ENCODE measurements around the gene ZNF41. TPM values are rescaled to one million over a fixed set of nuclear protein-coding genes. Genes with fewer than 3 reads are reported as not detected.

Gene ZNF41
- polyA plus RNA-seq, 1 of the 3 experiments (the other 2 are of a cell fraction), result 2.7 TPM

- TF ChIP-seq REST (IDR thresholded peaks at IDR 0.05; ENCODE audit: low read depth, low read length) (no peak), RFX5 (IDR thresholded peaks at IDR 0.05; ENCODE audit: low read length) (no peak), YY1 (IDR thresholded peaks at IDR 0.05; ENCODE audit: low read depth) (no peak), USF1 (IDR thresholded peaks at IDR 0.05; ENCODE audit: borderline replicate concordance, low read depth) (no peak), NFIC (IDR thresholded peaks at IDR 0.05; ENCODE audit: borderline replicate concordance) (no peak), FOXM1 (IDR thresholded peaks at IDR 0.05; ENCODE audit: low read depth) (no peak), SMC3 (IDR thresholded peaks at IDR 0.05; ENCODE audit: low read depth, low read length) (no peak), MAX (IDR thresholded peaks at IDR 0.05; ENCODE audit: low read depth) (no peak), CTCF (IDR thresholded peaks at IDR 0.05) (no peak), RAD21 (IDR thresholded peaks at IDR 0.05; ENCODE audit: low read length) (no peak)
Observed at GRCh38 chrX:47481160-47481559, 1.9 kb downstream of the ZNF41 start (continued).

GRCh38 chrX:47480576-47480975 lies 2.4 kb downstream of the ZNF41 start:
- CTCF ChIA-PET, result interaction anchor here (0.7 kb wide), 1 partner anchor 24 kb away, joined by 3 read pairs; no protein-coding TSS in a partner anchor
- no peaks in the 10 kb centered on the region for H4K20me1 ChIP-seq (ENCODE audit: insufficient read depth)

More at GRCh38 chrX:47480576-47480975, 2.4 kb downstream of the ZNF41 start:
- no peak overlapping the region for H3K9ac ChIP-seq
- no peaks in the 10 kb centered on the region; a peak in 1 of 4 replicates for H3K4me1 ChIP-seq (ENCODE audit: control insufficient read depth in 1 of 2, insufficient read depth in 2 of 2, low read depth in 1 of 2, low read length in 1 of 2)
- H3F3A ChIP-seq (replicated peaks; ENCODE audit: insufficient read depth), result no peaks in the 10 kb centered on the region
- H3K27me3 ChIP-seq (ENCODE audit: insufficient read depth), result no peaks in the 10 kb centered on the region; the same call in 1 of the 2 replicates
- TF ChIP-seq RFX5 (IDR thresholded peaks at IDR 0.05; ENCODE audit: low read length) (0 out of 2 replicates have a peak, but pooled peaks have one; percentile 33), USF1 (IDR thresholded peaks at IDR 0.05; ENCODE audit: borderline replicate concordance, low read depth) (no peak)
- POLR2A ChIA-PET, result no interaction called here
- no peak overlapping the region for H3K4me3 ChIP-seq (ENCODE audit: low read depth in 2 of 2, low read length in 1 of 2)
- H3K9me2 ChIP-seq, result no peaks in the 10 kb centered on the region
- peaks cover 47% of the 10 kb centered on the region; the same call in 1 of the 2 replicates for H3K79me2 ChIP-seq (ENCODE audit: insufficient read depth)
- no peak for DNase-seq
- H2AFZ ChIP-seq (ENCODE audit: low read depth), result no peak overlapping the region
- no peak overlapping the region for H3K4me2 ChIP-seq
- no peaks in the 10 kb centered on the region for H3K9me3 ChIP-seq
- WGBS (ENCODE audit: low lambda C conversion rate), result 26% methylated on average over 2 of the region's 2 CpGs
- H3K27ac ChIP-seq (ENCODE audit: low read depth in 2 of 2, low read length in 1 of 2), result no peak overlapping the region
- H3K36me3 ChIP-seq (replicated peaks in 1 of 2; ENCODE audit: control insufficient read depth in 1 of 2, insufficient read depth in 2 of 2, low read length in 1 of 2), result peaks cover 0 to 5% of the 10 kb centered on the region in 2 experiments
